ENCODE results near the gene IL18R1.

IL18R1 gene

GRCh38 chr2:102386867-102387541, 31.4 kb downstream of the IL18R1 start:
- Mint-ChIP-seq H3K27ac (no peak overlapping the region), H3K4me3 (no peak overlapping the region), H3K36me3 (ENCODE audit: low read depth) (no peaks in the 10 kb centered on the region), H3K4me1 (no peaks in the 10 kb centered on the region), H3K27me3 (ENCODE audit: low read depth) (no peaks in the 10 kb centered on the region), H3K9me3 (peaks cover 12% of the 10 kb centered on the region)
- TF ChIP-seq, protein P1, sequence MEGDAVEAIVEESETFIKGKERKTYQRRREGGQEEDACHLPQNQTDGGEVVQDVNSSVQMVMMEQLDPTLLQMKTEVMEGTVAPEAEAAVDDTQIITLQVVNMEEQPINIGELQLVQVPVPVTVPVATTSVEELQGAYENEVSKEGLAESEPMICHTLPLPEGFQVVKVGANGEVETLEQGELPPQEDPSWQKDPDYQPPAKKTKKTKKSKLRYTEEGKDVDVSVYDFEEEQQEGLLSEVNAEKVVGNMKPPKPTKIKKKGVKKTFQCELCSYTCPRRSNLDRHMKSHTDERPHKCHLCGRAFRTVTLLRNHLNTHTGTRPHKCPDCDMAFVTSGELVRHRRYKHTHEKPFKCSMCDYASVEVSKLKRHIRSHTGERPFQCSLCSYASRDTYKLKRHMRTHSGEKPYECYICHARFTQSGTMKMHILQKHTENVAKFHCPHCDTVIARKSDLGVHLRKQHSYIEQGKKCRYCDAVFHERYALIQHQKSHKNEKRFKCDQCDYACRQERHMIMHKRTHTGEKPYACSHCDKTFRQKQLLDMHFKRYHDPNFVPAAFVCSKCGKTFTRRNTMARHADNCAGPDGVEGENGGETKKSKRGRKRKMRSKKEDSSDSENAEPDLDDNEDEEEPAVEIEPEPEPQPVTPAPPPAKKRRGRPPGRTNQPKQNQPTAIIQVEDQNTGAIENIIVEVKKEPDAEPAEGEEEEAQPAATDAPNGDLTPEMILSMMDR (IDR thresholded peaks at IDR 0.05; ENCODE audit: unreplicated experiment in 3 of 3), result no peak

- Mint-ChIP-seq H3K9me3 (peaks cover 10% of the 10 kb centered on the region), H3K27ac (no peak overlapping the region), H3K27me3 (ENCODE audit: low read depth) (no peaks in the 10 kb centered on the region), H3K4me1 (no peaks in the 10 kb centered on the region), H3K4me3 (no peak overlapping the region), H3K36me3 (ENCODE audit: low read depth) (no peaks in the 10 kb centered on the region)
- TF ChIP-seq, protein P1 (IDR thresholded peaks at IDR 0.05; ENCODE audit: unreplicated experiment in 3 of 3), result no peak
These were observed 32.4 kb downstream of the IL18R1 start for GRCh38 chr2:102387763-102388546.

DNA sequence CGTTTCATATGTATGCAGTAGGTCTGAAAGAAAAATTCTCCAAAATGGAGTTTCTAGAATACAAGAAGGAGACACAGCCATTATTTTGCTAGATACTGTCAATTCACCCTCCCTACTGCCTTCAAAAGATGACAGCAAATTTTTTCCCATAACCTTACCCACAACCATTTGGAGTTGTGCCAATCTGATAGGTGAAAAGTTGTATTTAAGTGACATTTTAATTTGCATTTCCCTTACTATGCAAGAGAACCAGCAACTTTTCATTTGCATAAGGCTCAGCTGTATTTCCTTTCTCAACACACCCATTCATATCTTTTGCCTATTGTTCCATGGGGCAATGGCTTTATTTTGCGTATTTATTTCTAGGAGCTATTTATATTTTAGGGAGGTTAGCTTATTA, 36.0 kb downstream of the IL18R1 start:
- H3K27ac Mint-ChIP-seq, result no peak overlapping the region
- H3K27me3 Mint-ChIP-seq (ENCODE audit: low read depth), result no peaks in the 10 kb centered on the region
- no peak overlapping the region for H3K4me3 Mint-ChIP-seq
- no peaks in the 10 kb centered on the region for H3K36me3 Mint-ChIP-seq (ENCODE audit: low read depth)
- H3K9me3 Mint-ChIP-seq, result no peaks in the 10 kb centered on the region
- TF ChIP-seq, protein P1 (IDR thresholded peaks at IDR 0.05; ENCODE audit: unreplicated experiment in 3 of 3), result no peak
- no peaks in the 10 kb centered on the region for H3K4me1 Mint-ChIP-seq

DNA sequence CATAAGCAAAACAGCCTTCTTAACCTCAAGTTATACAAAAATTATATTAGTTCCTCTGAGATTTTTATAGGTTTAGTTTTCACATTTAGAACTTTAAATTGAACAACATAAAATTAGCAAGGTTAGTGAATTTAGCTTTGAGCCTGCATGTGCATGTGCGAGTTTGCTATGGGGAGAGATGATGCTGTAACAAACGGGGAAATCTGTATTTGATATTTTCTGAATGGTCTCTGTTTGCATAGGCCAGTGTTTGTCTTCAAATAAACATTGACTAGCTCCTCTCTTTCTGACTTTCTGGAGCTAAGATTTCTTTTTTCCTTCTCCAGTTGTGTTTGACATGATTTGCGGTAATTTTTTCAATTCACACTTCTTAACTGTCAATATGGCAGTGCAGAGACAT, 36.5 kb downstream of the IL18R1 start:
- Mint-ChIP-seq H3K4me1 (no peaks in the 10 kb centered on the region), H3K27ac (no peak overlapping the region), H3K36me3 (ENCODE audit: low read depth) (no peaks in the 10 kb centered on the region), H3K4me3 (no peak overlapping the region), H3K27me3 (ENCODE audit: low read depth) (no peaks in the 10 kb centered on the region), H3K9me3 (no peaks in the 10 kb centered on the region)
- TF ChIP-seq, protein P1 (IDR thresholded peaks at IDR 0.05; ENCODE audit: unreplicated experiment in 3 of 3), result no peak

- H3K36me3 Mint-ChIP-seq (ENCODE audit: low read depth), result no peaks in the 10 kb centered on the region
- H3K27me3 Mint-ChIP-seq (ENCODE audit: low read depth), result no peaks in the 10 kb centered on the region
- TF ChIP-seq, protein P1 (IDR thresholded peaks at IDR 0.05; ENCODE audit: unreplicated experiment in 3 of 3), result no peak
- no peak overlapping the region for H3K27ac Mint-ChIP-seq
- H3K4me3 Mint-ChIP-seq, result no peak overlapping the region
- no peaks in the 10 kb centered on the region for H3K9me3 Mint-ChIP-seq
- H3K4me1 Mint-ChIP-seq, result no peaks in the 10 kb centered on the region
These were observed 37.3 kb downstream of the IL18R1 start for GRCh38 chr2:102392942-102393341.
